Vagina (tissue), 2 donors: ENCODE measurements around the gene TBC1D16.

Experiments
- CTCF ChIP-seq, 3 experiments: fragments of 450-650 bp in 2 of 3; fragments of 200-600 bp in 1 of 3; sonication (generic) in 1 of 3; IDR thresholded peaks; one replicate each; pipeline ENCODE4 v1.5.1; 2017 to 2019; ENCODE audit warnings: antibody characterized with exemption in 3 of 3, mild to moderate bottlenecking in 2 of 3, moderate library complexity in 2 of 3
- POLR2A ChIP-seq, 2 donors: fragments of 450-650 bp; IDR thresholded peaks; one replicate each; pipeline ENCODE4 v1.6.1; 2017; ENCODE audit warnings: antibody characterized with exemption in 2 of 2, mild to moderate bottlenecking in 2 of 2, moderate library complexity in 2 of 2
- POLR2AphosphoS5 ChIP-seq, 2 donors: sonication (generic); formaldehyde crosslinking; IDR thresholded peaks; one replicate each; pipeline ENCODE4 v1.9.0; 2017; ENCODE audit warnings: antibody characterized with exemption in 2 of 2, mild to moderate bottlenecking in 2 of 2, low read depth in 1 of 2; ENCODE audit not compliant: insufficient read depth in 1 of 2

GRCh38 chr17:79953335-79953734 is 82.3 kb downstream of the TBC1D16 start:
- no peak for TF ChIP-seq CTCF (IDR thresholded peaks at IDR 0.05)
- TF ChIP-seq POLR2AphosphoS5 (IDR thresholded peaks at IDR 0.05; ENCODE audit: insufficient read depth in 1 of 2, low read depth in 1 of 2): no peak
- no peak for TF ChIP-seq POLR2A (IDR thresholded peaks at IDR 0.05)
